Thoracic aorta (tissue), 2 donors: ENCODE data around the gene CTCF. TPM values are rescaled to one million over a fixed set of nuclear protein-coding genes. Genes with fewer than 3 reads are reported as not detected.

Experiments
- ATAC-seq: fragments of 150-250 bp; one replicate; pipeline ENCODE4 v1.8.0; 2017; ENCODE audit warnings: low read depth; ENCODE audit not compliant: insufficient number of reproducible peaks, low FRiP score
- DNase-seq: peaks from one replicate; pipeline ENCODE4 v3.0.0-alpha.2; 2020; ENCODE audit warnings: low spot score
- H3K27ac ChIP-seq, 2 donors: fragments of 200-600 bp; sonication (generic); 1 replicate in 1 of 2; 2 replicates in 1 of 2; pipeline ENCODE4 v1.5.1; 2016; ENCODE audit warnings: mild to moderate bottlenecking in 2 of 2, moderate library complexity in 2 of 2
- H3K27me3 ChIP-seq: fragments of 200-600 bp; sonication (generic); replicated peaks from 2 replicates; pipeline ENCODE4 v1.6.0; 2016; ENCODE audit warnings: mild to moderate bottlenecking; ENCODE audit not compliant: insufficient read depth
- H3K36me3 ChIP-seq: fragments of 200-600 bp; sonication (generic); one replicate; pipeline ENCODE4 v1.5.1; 2016
- H3K4me1 ChIP-seq, 2 donors: fragments of 200-600 bp; sonication (generic); 1 replicate in 1 of 2; 2 replicates in 1 of 2; pipeline versions ENCODE4 v1.5.1 to v1.6.0; 2016; ENCODE audit warnings: low read depth in 2 of 2, mild to moderate bottlenecking in 1 of 2; ENCODE audit not compliant: control insufficient read depth in 1 of 2
- H3K4me3 ChIP-seq: fragments of 200-600 bp; sonication (generic); 2 replicates; pipeline ENCODE4 v1.5.1; 2016; ENCODE audit warnings: mild to moderate bottlenecking
- H3K9me3 ChIP-seq: fragments of 200-600 bp; sonication (generic); 2 replicates; pipeline ENCODE4 v1.5.1; 2016
- CTCF ChIP-seq: fragments of 200-600 bp; sonication (generic); IDR thresholded peaks from one replicate; pipeline ENCODE4 v1.5.1; 2019; ENCODE audit warnings: antibody characterized with exemption
- total RNA-seq, 2 donors: library from RNA; depleted of rRNA; stranded (reverse); fragments of >200 nt; gene quantifications; one replicate each; pipeline versions ENCODE4 v1.1.0 to v1.2.3, GENCODE V29; 2016

The CTCF gene
- total RNA-seq, 2 donors from 2014 or later, result 23.0 to 26.7 TPM

GRCh38 chr16:67526149-67526791 is 36.1 kb upstream of the CTCF start:
- ATAC-seq, result no peak
- Histone ChIP-seq H3K4me1 (peaks cover 20 to 22% of the 10 kb centered on the region in 2 donors), H3K36me3 (no peaks in the 10 kb centered on the region), H3K4me3 (no peak overlapping the region), H3K27ac (no peak overlapping the region), H3K9me3 (no peaks in the 10 kb centered on the region), H3K27me3 (no peaks in the 10 kb centered on the region)
- no peak for DNase-seq
- no peak for TF ChIP-seq CTCF

DNA sequence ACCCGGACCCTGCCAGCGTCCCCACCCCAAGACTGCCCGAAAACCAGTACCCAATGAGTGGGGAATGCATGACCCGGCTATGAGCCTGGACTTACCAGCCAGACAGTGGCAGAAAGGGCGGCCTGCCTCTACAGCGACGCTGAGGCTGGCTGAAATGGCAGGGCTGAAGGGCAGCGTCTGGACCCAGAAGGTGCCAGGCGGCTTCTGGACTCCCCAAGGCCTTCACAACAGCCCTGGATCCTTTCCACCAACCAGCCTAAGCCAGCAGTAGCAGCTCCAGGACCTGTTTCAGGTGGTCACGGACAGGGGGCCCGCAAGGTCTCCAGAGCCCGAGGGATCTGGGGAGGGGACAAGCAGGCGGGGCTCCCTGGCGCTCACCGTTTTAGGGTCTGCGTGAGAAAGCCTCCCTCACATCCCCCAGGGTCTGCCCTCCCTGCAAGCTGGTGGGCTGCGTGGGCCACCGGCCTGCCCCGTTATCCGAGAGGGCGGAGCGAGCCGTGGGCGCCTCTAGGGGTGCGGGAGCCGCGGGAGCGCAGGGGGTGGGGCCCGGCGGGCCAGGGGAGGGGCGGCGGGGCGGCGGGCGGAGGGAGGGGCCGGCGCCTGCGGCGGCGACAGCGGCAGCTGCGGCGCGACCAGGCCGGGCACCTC is 34.0 kb upstream of the CTCF start, which contains the start of gene RIPOR1:
Gene RIPOR1, plus strand, starts transcription at position 608 of the 648 bp plus-strand sequence. CDS start 9,618 bp downstream, outside the sequence.
- no peak for TF ChIP-seq CTCF
- peak within 1 kb of the TSS; percentile 99 for H3K4me3 ChIP-seq
- H3K36me3 ChIP-seq, result no peaks in the 10 kb centered on the region
- H3K27ac ChIP-seq, result peak within 1 kb of the TSS; percentile 94 to 98
- H3K4me1 ChIP-seq, result peaks cover 29 to 42% of the 10 kb centered on the region in 2 donors
- H3K27me3 ChIP-seq, result no peaks in the 10 kb centered on the region
- peak; percentile 52 for ATAC-seq
- H3K9me3 ChIP-seq, result no peaks in the 10 kb centered on the region
- DNase-seq, result no peak

DNA sequence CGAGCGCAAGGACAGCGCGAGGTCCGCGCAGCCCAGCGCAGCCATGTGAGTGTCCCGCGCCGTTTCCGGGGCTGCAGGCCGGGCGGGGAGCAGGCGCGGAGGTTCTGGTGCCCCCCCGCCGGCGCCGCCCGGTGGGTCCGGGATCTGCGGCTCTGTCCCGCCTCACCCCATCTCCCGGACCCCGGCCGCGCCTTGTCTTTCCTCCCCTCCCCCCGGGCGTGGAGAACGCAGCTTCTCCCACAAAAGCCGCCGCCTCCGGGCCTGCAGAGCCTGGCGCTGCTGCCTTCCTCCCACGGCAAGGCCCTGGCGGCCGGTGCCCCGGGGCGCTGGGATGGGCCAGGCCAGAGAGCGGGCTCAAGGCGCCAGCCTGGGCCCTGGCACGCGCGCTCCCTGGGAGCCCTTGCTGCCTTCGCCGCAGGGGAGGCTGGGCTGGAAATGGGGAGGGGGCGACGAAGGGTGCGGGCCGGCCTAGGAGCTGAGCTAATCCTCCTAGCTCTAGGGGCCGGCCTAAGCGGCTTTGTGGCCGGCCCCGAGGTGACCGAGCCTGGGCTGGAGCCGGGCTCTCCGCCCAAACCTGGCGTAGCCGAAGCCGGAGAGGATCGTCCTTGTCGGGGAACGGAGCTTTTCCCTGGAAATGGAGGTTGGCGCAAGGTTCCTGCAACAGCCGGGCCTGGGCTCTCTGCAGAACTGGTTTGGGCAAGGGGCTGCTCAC is 33.3 kb upstream of the CTCF start:
- no peaks in the 10 kb centered on the region for H3K9me3 ChIP-seq
- H3K4me3 ChIP-seq, result peak overlapping the region; percentile 99
- ATAC-seq (no peak), DNase-seq (no peak)
- peak overlapping the region; percentile 94 to 98 for H3K27ac ChIP-seq
- no peaks in the 10 kb centered on the region for H3K36me3 ChIP-seq
- no peaks in the 10 kb centered on the region for H3K27me3 ChIP-seq
- peaks cover 29 to 44% of the 10 kb centered on the region in 2 donors for H3K4me1 ChIP-seq
- TF ChIP-seq CTCF, result no peak

DNA sequence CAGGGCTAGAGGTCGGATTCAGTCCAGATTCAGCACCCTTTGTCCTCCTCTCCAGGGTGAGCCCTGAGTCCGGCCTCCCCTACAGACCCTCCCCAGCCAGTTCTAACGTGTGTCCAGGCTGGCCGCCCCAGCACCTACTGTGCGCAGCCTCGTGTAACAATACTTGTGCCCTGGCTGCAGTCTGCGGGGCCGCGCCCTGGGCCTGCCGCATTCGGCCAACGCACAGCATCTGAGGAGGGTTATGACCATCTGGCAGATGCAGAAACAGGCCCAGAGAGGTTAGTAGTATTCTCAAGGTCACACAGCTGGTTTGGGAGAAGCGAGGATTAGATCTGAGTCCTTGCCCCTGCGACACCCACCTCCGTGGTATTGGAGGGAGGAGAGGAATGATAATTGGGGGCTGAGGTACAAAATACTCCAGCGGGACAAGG is 32.7 kb upstream of the CTCF start:
- Histone ChIP-seq H3K27me3 (no peaks in the 10 kb centered on the region), H3K4me3 (peak overlapping the region; percentile 99), H3K36me3 (no peaks in the 10 kb centered on the region), H3K27ac (peak overlapping the region; percentile 94 to 98), H3K4me1 (peaks cover 29 to 44% of the 10 kb centered on the region in 2 donors), H3K9me3 (no peaks in the 10 kb centered on the region)
- DNase-seq (no peak), ATAC-seq (no peak)
- no peak for TF ChIP-seq CTCF
